GM12872 (cell line): ENCODE results near the gene DNAJC28.

ENCODE experiments used
- CTCF ChIP-seq: IDR thresholded peaks from 3 replicates; pipeline ENCODE4 v1.5.1; 2011; ENCODE audit warnings: low read depth, mild to moderate bottlenecking, low read length, moderate library complexity; ENCODE audit not compliant: insufficient read depth

Gene DNAJC28

GRCh38 chr21:33491373-33492102 is at the start of gene DNAJC28:
Gene DNAJC28 (minus strand): TSS chr21:33491716. CDS start chr21:33489393, 2,323 bp downstream.
- TF ChIP-seq CTCF, result no peak

GRCh38 chr21:33541105-33541711 is 49.7 kb upstream of the DNAJC28 start:
- no peak for TF ChIP-seq CTCF

GRCh38 chr21:33540711-33541104 is 49.2 kb upstream of the DNAJC28 start:
- TF ChIP-seq CTCF, result no peak

GRCh38 chr21:33539616-33540015 is 48.1 kb upstream of the DNAJC28 start:
- no peak for TF ChIP-seq CTCF

- no peak for TF ChIP-seq CTCF
Measured at GRCh38 chr21:33537212-33537611, 45.7 kb upstream of the DNAJC28 start.

GRCh38 chr21:33531007-33531406 is 39.5 kb upstream of the DNAJC28 start:
- TF ChIP-seq CTCF, result no peak

- TF ChIP-seq CTCF, result no peak
Measured at GRCh38 chr21:33522953-33523349, 31.4 kb upstream of the DNAJC28 start.
